Cardiac septum (tissue), 1 donor: ENCODE data around the gene ZNF672. TPM values are rescaled to one million over a fixed set of nuclear protein-coding genes. Genes with fewer than 3 reads are reported as not detected.
A peak's percentile ranks its signal among the peaks of the same experiment; 100 is the strongest.

ENCODE experiments used
- DNase-seq: peaks from one replicate; pipeline ENCODE4 v3.0.0-alpha.2; 2020; ENCODE audit warnings: low spot score
- intact Hi-C: fragments of 100-400 bp; cut with DNase I; formaldehyde crosslinking; loops from one replicate; pipeline ENCODE4 v1.14.0; 2022
- total RNA-seq: library from RNA; stranded (reverse); fragmentation: NEBNext Ultra II Directional; extraction: Animal tissue kit (Norgen Biotek cat#: 25700); gene quantifications from one replicate; pipeline ENCODE4 v1.2.1, GENCODE V29; 2021
- donor health status: DM: no; HTN: no; CAD: no.

Gene ZNF672
- total RNA-seq, 1 donor from 2014 or later, result 40.7 TPM

DNA sequence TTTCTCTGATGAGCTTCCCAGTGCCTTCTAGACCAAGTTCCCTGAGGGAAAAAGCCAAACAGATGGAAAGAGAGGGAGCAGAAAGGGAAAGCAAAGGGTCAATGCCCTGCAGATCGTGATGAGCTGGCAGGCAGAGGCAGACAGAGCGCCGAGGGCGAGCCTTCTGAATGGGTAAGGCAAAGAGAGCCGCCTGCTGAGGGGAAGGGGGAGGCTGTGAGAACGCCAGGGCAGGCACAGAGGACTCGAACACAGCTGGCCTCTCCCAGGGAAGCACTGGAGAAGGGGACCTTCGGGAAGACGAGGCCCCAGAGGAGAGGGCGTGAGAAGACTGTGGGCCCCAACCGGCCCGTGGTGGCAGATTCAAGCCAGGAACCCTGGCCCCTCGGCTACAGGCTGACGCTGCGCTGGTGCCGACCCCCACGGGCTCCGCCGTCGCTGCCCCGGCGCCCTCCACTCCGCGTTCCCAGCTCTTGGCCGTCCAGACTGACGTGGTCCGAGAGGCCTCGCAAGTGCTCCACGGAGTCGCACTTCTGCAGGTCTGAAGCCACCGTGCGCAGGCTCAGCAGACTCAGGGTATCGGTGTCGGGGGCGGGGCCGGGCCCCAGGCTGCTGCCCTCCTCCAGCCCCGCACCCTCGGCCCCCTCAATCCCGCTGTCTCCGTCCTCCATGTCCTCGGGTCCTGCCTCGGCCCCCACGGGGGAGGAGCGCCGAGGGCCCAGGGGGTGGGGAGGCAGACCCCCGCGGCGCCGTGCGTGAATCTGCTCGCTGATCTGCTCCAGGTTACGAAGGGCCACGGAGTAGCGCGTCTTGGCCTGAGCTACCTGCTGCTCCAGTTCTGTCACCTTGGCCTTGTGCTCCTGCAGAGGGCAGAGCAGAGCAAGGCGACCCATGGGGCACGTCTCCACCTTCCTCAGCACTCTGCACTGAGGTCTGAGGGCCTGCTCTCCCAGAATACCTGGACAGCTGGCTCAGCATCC, 26.2 kb upstream of the ZNF672 start:
- intact Hi-C loops, result no loop called here
- DNase-seq, result no peak

DNA sequence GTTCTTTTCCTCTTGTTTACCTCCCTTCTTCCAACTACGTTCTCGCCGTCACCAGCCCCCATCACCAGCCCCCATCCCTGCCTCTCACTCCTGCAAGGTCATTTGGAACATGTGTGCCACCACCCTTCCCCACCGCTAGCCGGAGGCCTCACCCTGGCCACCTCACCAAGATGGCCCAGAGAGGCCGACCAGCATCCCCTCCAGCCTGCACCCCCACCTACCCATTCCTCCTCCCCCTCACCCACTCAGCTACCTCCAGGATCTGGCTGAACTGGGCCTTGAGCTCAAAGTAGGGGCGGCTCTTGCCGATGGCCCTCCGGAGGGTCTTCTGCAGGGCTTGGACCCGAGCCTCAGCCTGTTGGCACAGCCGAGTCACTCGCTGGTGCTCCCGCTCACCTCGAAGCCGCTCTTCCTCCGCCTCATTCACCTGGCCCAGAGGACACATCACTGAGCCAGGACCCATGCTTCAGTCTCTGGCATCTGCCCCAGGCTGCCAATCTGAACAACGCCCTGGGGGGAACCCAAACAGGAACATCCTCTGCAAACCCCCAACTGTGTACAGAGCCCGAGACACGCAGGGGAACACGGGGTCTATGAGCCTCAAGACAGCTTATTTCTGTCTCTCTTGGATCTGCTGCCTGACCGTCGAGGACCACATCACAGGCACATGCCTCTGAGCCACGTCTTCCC, 25.1 kb upstream of the ZNF672 start:
- no peak for DNase-seq
- intact Hi-C loops, result no loop called here

DNA sequence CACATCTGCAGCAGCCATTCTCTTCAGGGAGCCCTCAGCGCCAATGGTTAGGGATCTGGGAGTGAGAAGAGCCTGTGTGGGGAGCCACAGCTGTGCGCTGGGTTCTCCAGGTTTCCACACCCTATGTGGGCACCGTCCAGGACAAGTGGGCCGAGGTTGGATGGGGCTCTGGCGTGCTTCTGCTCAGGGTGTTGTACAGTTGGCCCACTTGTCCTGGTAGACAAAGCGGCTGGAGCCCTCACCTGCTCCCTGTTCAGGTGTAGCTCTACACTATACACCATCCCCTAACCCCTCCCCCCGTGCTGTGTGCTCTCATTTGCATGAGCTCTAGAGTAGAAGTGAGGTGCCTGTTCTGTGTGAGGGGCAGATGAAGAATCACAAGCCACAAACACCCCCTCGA, 24.5 kb upstream of the ZNF672 start:
- intact Hi-C loops, result no loop called here
- no peak for DNase-seq

DNA sequence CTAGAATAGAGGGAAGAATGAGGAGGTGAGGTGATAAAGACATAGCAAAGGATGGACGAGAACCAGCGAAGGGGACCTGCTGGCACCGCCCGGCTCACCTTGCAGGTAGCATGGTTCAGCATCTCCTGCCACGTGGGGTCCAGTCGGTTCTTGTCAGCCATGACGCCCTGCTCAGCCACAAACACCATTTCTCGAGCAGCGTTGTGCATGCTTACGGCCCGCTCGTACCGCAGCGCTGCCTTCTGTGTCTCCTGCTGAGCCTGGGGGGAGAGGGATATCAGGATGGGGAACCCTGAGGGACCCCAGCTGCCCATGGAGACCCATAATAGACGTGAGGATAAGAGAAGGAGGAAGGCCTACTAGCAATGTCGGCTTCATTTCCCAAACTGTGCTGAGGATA, 23.7 kb upstream of the ZNF672 start:
- intact Hi-C loops, result no loop called here

DNA sequence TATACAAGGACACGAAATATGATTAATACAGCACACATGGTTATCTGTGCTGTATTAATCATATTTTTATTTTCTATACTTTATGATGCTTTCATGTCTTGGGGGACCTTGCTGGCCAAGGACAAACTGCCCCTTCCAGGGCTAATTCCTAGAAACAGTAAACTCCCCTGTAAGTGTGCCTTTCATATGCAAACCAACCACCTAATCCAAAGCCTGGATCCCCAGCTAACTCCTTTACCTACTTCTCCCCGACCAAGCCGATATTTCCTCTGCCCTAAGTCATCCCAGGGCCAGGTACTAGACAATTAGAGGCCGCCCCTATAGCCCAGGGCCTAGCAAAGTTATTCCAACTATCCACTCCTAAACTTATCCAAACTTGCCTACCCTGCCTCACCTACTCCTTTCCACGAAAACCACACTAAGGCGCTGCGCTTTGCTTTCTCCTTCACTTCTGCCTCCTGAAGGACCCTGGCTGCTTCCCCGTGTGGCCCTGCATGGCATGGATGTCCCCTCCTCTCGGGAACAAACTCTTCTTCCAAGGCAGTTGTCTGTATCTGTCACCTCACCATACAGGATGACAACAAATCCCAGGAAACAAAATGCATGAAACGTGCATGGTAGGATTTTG, 22.5 kb upstream of the ZNF672 start:
- DNase-seq, result no peak

More for the DNA sequence above, 23.7 kb upstream of the ZNF672 start:
- no peak for DNase-seq

DNA sequence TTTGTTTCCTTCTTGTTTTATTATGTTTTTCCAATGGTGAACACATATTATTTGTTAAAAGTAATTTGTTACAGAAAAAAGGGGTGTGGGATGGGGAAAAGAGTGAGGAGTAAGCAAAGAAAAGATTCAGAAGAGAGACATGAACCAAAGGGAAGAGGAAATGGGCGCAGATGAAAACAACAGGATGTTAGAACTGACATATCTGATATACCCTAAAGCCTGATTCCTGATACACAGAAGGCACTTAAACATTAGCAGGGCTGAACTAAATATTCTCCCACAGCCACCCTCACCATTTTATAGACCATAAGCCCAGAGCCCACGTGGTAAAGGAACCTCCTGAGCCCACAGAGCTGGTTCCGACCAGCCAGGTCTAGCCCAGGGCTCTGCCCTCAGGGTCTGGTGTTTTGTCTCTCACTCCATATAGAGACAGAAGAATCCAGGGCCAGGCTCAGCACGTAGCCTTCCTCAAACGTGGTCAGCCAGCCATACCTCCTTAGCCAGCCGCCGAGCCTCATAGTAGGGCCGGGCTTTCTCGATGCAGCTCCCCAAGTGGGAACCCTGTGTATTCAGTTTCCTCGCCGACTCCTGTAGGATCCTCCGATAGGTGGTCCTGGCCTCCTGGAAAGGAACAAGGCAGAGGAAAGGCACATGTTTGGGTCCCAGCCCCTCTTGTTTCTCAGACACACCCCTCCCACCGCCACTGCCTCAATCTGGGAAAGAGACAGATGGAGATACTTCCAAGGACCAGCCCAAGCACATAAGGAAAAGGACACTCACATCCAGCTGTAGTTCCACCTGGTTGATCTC, 21.8 kb upstream of the ZNF672 start:
- intact Hi-C loops, result no loop called here
- DNase-seq, result peak; percentile 68

More for the DNA sequence above, 22.5 kb upstream of the ZNF672 start:
- intact Hi-C loops, result no loop called here

DNA sequence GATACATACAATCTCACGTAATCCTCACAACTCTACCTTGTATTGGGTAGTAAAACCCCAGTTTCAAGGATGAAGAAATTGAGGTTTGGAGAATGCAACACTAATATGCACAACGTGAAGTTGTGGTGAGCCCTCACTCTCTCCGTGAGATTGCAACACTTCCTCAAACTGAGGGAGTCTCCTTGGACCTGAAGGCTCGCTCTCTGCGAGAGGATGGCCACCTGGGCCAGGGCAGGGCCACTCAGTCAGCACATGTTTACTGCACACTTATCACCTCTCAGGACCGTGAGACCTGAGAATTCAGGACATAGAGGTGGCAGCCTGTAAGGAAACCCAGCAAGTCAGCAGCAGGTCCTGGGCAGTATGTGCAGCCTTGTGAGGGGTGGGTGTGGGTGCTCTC, 21.0 kb upstream of the ZNF672 start:
- intact Hi-C loops, result no loop called here
- DNase-seq, result peak; percentile 86

DNA sequence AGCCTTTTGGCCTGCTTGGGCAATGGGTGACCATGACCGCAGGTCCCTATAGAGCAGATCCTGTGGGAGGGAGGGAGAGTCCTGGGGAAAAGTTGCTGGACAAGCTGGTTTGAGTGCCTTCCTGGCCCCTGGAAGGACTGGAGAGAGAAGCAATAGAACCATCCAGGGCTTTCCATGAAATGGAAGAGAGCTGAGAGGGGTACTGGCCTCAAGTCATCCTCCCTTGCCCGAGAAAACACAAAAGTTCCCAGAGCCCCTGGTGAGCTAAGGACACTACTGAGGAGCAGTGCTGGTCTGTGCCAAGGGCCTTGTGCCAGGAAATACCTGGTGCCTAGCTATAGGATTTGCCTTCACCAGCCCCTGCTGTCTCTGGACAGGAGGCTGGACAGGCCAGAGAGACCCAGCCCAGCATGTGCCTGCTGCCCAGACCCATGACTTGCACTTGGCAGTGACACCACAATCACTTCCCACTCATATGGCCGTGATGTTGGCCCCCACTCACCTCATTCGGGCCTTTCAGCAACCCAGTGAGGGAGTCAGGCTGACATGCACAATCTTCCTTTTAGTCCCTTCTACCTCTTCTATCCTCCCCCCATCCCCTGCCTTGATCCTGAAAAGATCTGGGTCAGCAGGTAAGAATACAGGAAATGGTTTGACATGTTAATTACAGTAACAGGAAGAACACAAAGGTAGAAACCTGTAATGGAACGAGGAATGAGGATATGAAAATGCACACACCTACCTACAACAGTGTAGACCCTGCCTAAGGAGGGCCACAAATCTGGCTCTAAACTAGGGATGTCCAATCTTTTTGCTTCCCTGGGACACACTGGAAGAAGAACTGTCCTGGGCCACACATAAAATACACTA, 19.3 kb upstream of the ZNF672 start:
- DNase-seq, result peak; percentile 83
- intact Hi-C loops, result no loop called here

DNA sequence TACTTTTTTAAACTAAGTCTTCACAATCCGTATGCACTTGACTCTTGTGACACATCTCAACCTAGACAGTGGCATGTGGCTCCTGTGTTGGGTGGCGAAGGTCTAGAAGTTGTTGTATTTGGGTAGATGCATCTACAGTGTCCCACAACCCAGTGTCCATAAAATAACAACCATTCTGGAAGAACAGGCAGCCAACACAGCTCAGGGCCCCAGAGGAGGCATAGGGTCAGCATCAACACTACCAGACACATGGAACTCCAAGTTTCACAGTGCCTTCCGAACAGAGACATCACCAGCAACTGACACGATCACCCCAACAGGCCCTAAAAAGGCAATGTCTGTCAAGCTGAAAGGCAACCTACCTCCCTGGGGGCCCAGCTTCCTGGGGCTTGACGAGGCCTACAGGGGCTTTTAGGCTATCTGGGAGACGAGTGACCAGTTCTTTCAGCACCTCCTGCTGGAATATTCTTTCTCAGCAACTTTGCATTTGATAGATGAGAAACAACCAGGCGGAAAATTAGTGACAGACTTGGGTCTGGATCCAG, 17.9 kb upstream of the ZNF672 start:
- intact Hi-C loops, result no loop called here
- DNase-seq, result no peak

DNA sequence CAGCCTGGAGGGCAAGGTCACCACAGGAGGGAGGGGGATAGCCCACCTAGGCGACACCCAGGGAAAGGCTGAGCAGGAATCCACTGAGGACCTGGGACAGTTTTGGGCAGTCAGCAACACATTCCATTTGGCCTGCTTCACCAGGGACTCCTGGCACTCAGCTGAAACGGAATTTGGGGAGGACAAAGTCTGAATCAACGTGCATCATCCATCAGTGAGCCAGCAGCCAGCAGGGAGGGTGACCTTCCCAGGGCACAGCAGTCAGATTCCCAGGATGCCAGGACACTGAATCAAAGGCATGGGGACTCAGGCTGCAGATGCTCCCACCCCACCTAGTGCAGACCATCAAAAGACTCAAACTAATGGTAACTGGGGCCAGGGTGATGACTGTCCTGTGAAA, 16.9 kb upstream of the ZNF672 start:
- peak; percentile 72 for DNase-seq
- intact Hi-C loops, result no loop called here

DNA sequence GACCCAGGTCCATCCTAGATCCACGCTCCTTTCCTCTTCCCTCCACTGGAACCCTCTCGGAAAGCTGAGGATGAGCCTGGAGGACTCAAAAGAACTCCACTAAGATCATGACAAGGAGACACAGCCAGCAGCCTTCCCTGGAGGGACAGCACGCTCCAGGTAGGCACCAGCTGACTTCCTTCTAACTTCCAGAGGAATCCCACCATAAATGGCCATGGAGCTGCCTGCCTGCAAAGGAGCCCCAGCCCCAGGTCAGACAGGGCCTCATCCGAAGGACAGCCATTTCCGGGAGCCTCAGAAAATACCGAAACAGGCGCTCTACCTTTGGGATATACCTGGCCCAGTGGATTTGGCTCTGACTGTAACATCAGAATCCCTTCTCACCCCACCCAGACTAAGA, 16.4 kb upstream of the ZNF672 start:
- intact Hi-C loops, result no loop called here
- peak; percentile 71 for DNase-seq

DNA sequence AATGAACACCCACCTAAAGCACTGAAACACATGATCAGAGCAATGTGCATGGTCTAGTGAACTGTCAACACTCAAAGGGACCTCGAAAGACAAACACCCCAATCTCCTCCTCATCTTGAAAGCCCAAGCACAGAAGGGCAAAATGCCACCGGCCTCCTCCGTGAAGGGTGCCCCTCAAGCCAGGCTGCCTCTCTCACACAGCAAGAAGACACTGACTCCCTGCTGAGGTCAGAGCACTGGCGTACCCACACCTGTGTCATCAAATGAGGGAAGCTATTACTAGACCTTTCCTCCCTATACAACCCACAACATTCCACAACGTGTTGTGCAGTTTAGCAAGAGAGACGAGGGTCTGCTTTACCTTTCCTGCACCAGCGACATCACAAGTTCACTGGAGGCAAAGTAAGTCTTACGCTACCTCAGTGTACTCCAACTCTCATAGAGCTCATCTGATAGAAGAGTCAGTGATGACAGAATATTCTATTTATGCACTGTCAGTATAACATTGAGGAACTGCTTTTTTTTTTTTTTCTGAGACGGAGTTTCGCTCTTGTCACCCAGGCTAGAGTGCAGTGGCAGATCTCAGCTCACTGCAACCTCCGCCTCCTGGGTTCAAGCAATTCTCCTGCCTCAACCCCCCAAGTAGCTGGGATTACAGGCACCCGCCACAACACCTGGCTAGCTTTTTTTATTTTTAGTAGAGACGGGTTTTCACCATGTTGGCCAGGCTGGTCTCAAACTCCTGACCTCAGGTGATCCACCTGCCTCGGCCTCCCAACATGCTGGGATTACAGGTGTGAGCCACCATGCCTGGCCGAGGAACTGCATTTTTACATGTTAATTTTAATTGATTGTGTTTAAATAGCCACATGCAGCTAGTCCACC, 15.6 kb upstream of the ZNF672 start:
- peak; percentile 67 for DNase-seq
- intact Hi-C loops, result no loop called here

DNA sequence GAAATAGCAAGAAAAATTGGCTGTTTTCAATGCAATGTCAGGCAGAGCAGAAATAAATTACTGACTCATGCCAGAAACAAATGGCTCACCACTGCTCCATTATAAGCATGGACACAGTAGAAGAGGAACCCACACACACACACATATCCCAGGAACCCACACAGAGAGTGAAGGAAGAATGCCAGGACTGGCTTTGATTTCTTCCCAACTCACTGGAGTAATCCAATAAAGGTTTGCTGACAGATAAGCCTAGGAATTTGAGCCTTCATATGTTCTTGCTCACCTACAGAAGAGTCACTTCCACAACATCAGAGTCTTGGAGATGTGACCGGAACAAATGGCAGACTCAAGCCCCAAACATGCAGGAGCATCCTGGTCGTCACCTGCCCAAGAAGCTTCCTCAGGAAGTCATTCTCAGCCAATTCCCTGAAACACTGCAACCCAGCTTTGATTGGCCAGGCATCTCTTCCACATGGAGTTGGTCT, 14.5 kb upstream of the ZNF672 start:
- no peak for DNase-seq
- intact Hi-C loops, result no loop called here

DNA sequence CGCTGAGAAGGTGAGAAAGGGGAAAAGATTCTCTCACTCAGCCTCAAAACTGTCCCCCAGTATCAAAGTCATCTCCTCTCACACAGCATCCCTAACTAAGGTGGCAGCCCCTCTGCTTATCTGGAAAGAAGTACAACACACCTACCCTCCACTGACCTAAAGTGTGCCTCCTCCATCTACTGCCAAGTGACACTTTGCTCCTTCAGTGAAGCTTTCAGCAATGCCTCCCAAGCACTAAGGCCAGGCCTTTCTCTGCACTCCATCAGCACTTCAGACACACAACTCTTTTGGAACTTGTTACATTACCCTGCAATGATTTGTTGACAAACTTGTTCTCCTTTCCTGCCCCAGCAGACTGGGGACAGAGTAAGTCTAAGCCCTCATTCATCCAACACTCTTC, 13.7 kb upstream of the ZNF672 start:
- peak; percentile 47 for DNase-seq
- intact Hi-C loops, result no loop called here

DNA sequence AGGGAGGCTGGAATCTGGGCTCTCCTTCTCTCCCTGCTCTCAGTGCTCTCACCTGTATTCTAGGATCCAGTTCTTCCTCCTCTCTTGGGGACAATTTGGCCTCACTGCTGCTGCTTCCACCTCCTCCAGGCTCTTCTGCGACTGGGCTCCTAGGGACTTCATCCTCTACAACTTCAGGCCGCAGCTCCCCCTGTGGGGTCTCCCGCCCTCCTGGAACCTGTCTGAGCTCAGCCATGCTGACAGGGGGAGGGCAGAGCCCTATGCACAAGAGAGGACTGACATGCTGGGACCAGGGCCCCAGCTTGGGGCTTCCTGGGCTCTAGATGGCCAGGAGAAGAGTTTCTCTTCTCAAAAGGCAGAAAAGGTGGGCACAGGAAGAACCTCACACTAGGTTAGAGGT, 13.3 kb upstream of the ZNF672 start:
- no peak for DNase-seq
- intact Hi-C loops, result no loop called here

DNA sequence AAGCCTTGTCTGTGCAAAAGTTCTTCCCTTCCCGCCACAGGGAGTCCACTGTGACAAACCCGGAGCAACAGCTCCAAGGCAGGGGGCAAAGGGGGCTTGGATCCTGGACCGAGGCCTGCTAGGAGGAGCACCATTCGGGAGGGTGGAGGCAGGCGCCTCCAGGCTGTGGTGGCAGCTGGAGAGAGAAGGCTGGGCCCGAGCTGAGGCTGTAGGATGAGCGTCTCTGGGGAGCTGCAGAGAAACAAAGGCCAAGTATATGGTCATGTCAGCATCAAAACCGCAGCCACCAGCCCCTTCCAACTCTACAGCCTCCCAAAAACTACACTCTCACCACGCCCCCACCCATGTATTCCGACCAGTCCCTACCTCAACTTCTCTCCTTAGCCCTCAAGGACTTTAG, 12.9 kb upstream of the ZNF672 start:
- intact Hi-C loops, result no loop called here
- peak; percentile 58 for DNase-seq

DNA sequence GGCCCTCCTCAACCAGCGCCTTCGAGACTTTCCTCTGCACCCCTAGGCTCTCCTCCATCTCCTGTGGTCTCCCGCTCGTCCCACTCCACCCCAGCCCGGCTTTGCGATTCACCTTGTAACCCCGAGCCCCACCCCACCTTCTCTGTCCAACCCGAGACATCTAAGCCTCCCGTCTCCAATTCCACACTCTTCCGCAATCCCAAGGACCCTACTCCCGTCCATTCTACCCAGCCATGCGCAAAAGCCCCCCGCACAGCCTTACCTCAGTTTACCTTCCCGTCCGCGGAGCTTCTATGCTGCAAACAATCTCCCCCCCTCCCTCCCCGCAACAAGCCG, 12.5 kb upstream of the ZNF672 start:
- intact Hi-C loops, result no loop called here
- DNase-seq, result no peak
